ENCODE data around the gene LIPE. TPM values are rescaled to one million over a fixed set of nuclear protein-coding genes. Genes with fewer than 3 reads are reported as not detected.
A peak's percentile ranks its signal among the peaks of the same experiment; 100 is the strongest.
"Not testable (repeated sequence)": the region's sequence is repeated elsewhere in the genome, so short reads cannot be mapped to it uniquely, and the experiment has no call there.

Gene LIPE
- total RNA-seq, 1 experiment from 2014 or later = 91.3 TPM

GRCh38 chr19:42450314-42450934 is 23.2 kb upstream of the LIPE start:
- DNase-seq (ENCODE audit: low spot score) = peak; percentile 100

- DNase-seq (ENCODE audit: low spot score) = not testable (repeated sequence)
Observed at GRCh38 chr19:42448306-42448705, 21.1 kb upstream of the LIPE start.

- DNase-seq (ENCODE audit: low spot score) = no peak
Observed at GRCh38 chr19:42445948-42446347, 18.8 kb upstream of the LIPE start.

GRCh38 chr19:42443944-42444398 is 16.8 kb upstream of the LIPE start:
- DNase-seq (ENCODE audit: low spot score) = peak; percentile 59

- peak; percentile 63 for DNase-seq (ENCODE audit: low spot score)
Observed at GRCh38 chr19:42442833-42443232, 15.6 kb upstream of the LIPE start, which contains the start of gene CXCL17. Gene CXCL17 (minus strand): TSS chr19:42442946. CDS start chr19:42442832, 114 bp downstream.

- peak; percentile 92 for DNase-seq (ENCODE audit: low spot score)
Observed at GRCh38 chr19:42441049-42441445, 13.9 kb upstream of the LIPE start.

GRCh38 chr19:42440357-42441048 is 13.3 kb upstream of the LIPE start:
- DNase-seq (ENCODE audit: low spot score) = peak; percentile 96

- DNase-seq (ENCODE audit: low spot score) = no peak
Observed at GRCh38 chr19:42436006-42436405, 8.8 kb upstream of the LIPE start.

GRCh38 chr19:42435316-42435715 is 8.1 kb upstream of the LIPE start:
- DNase-seq (ENCODE audit: low spot score) = no peak

- DNase-seq (ENCODE audit: low spot score) = peak; percentile 97
Observed at GRCh38 chr19:42433503-42434260, 6.5 kb upstream of the LIPE start.

- DNase-seq (ENCODE audit: low spot score) = no peak
Observed at GRCh38 chr19:42431486-42431885, 4.3 kb upstream of the LIPE start.

- no peak for DNase-seq (ENCODE audit: low spot score)
Observed at GRCh38 chr19:42428676-42429075, 1.5 kb upstream of the LIPE start.

GRCh38 chr19:42426643-42427042 is 545 bp downstream of the LIPE start:
- DNase-seq (ENCODE audit: low spot score) = no peak

GRCh38 chr19:42424712-42425131 is 2.5 kb downstream of the LIPE start:
- no peak for DNase-seq (ENCODE audit: low spot score)

- DNase-seq (ENCODE audit: low spot score) = no peak
Observed at GRCh38 chr19:42424345-42424707, 2.9 kb downstream of the LIPE start.

GRCh38 chr19:42423462-42424344 is 3.5 kb downstream of the LIPE start:
- peak; percentile 99 for DNase-seq (ENCODE audit: low spot score)

- peak; percentile 79 for DNase-seq (ENCODE audit: low spot score)
Observed at GRCh38 chr19:42422901-42423461, 4.2 kb downstream of the LIPE start.

- no peak for DNase-seq (ENCODE audit: low spot score)
Observed at GRCh38 chr19:42422092-42422900, 4.9 kb downstream of the LIPE start.

GRCh38 chr19:42421591-42422031 is 5.6 kb downstream of the LIPE start:
- peak; percentile 74 for DNase-seq (ENCODE audit: low spot score)

GRCh38 chr19:42421101-42421500 is 6.1 kb downstream of the LIPE start:
- DNase-seq (ENCODE audit: low spot score) = no peak

Data from HT-29 (cell line).